ENCODE data around the gene NFKBIE. TPM values are rescaled to one million over a fixed set of nuclear protein-coding genes. Genes with fewer than 3 reads are reported as not detected.

NFKBIE gene
- total RNA-seq, 1 experiment from 2014 or later, result 7.6 TPM

DNA sequence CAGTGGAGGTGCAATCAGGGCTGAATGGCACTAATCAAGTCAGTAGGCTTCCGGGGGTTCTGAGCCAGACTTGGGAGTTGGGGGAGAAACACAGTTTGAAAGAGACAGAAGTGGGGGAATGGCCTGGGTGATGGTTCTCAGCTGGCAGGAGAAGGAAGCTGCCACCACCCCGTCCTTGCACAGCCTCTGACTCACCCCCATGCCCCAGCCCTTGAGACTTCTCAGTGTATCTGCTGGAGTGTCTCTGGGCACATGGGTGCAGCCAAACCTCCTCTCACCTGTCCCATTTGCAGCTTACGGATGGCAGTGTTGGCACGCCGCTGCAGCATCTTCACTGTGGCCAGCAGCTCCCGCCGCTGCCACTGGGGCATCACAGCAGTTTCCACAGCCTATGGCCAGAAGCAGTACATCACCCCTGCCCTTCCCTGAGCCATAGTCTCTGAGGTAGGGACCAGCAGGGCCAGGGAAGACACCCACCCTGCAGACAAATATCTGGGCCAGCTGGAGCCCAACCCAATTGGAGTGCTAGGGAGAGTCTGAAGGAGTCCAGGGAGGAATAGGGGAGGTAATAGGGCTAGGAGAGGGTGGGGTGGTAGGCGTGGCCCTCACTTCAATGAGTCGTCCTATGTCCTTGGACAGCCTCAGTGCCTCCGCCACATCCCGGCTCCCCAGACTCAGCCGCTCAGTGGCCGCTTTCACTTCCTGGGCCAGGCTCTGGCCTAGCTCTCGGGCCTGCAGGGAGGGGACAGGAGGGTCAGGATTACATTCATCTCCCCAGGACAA is 36.6 kb upstream of the NFKBIE start:
- H3K36me3 ChIP-seq (ENCODE audit: control insufficient read depth in 1 of 2, insufficient read depth in 2 of 2, low read length in 2 of 2), result peaks cover 21 to 53% of the 10 kb centered on the region in 2 experiments

More for the DNA sequence above, 36.6 kb upstream of the NFKBIE start:
- H3K4me1 ChIP-seq (ENCODE audit: control insufficient read depth in 1 of 2, insufficient read depth in 2 of 2, low read length in 2 of 2), result no peaks in the 10 kb centered on the region
- H3K9me2 ChIP-seq (ENCODE audit: insufficient read depth), result no peaks in the 10 kb centered on the region
- H2AFZ ChIP-seq (ENCODE audit: low read depth, low read length, poor library complexity, severe bottlenecking), result no peak overlapping the region
- H4K20me1 ChIP-seq (ENCODE audit: insufficient read depth), result no peaks in the 10 kb centered on the region
- H3K27me3 ChIP-seq (ENCODE audit: insufficient read depth, low read length), result no peaks in the 10 kb centered on the region
- no peak for ATAC-seq
- no peak overlapping the region for H3K4me3 ChIP-seq (replicated peaks in 1 of 2; ENCODE audit: low read depth in 1 of 2, low read length in 2 of 2)
- H3K79me2 ChIP-seq (ENCODE audit: insufficient read depth, low read length), result no peaks in the 10 kb centered on the region
- intact Hi-C loops (cut with micrococcal nuclease), result no loop called here
- TF ChIP-seq, protein P1, sequence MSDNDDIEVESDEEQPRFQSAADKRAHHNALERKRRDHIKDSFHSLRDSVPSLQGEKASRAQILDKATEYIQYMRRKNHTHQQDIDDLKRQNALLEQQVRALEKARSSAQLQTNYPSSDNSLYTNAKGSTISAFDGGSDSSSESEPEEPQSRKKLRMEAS (IDR thresholded peaks at IDR 0.05), result no peak
- TF ChIP-seq ZFX (IDR thresholded peaks at IDR 0.05) (no peak), POLR2A (IDR thresholded peaks at IDR 0.05; ENCODE audit: borderline replicate concordance, extremely low read depth, insufficient read depth, insufficient read length) (no peak), FOSL1 (IDR thresholded peaks at IDR 0.05; ENCODE audit: low read depth) (no peak), ZNF274 (IDR thresholded peaks at IDR 0.05; ENCODE audit: low read depth, low read length) (no peak), JUND (IDR thresholded peaks at IDR 0.05) (no peak), EZH2phosphoT487 (IDR thresholded peaks at IDR 0.05; ENCODE audit: borderline replicate concordance) (no peak), ELF1 (IDR thresholded peaks at IDR 0.05; ENCODE audit: borderline replicate concordance, low read depth) (no peak)
- TF ChIP-seq, protein P2, sequence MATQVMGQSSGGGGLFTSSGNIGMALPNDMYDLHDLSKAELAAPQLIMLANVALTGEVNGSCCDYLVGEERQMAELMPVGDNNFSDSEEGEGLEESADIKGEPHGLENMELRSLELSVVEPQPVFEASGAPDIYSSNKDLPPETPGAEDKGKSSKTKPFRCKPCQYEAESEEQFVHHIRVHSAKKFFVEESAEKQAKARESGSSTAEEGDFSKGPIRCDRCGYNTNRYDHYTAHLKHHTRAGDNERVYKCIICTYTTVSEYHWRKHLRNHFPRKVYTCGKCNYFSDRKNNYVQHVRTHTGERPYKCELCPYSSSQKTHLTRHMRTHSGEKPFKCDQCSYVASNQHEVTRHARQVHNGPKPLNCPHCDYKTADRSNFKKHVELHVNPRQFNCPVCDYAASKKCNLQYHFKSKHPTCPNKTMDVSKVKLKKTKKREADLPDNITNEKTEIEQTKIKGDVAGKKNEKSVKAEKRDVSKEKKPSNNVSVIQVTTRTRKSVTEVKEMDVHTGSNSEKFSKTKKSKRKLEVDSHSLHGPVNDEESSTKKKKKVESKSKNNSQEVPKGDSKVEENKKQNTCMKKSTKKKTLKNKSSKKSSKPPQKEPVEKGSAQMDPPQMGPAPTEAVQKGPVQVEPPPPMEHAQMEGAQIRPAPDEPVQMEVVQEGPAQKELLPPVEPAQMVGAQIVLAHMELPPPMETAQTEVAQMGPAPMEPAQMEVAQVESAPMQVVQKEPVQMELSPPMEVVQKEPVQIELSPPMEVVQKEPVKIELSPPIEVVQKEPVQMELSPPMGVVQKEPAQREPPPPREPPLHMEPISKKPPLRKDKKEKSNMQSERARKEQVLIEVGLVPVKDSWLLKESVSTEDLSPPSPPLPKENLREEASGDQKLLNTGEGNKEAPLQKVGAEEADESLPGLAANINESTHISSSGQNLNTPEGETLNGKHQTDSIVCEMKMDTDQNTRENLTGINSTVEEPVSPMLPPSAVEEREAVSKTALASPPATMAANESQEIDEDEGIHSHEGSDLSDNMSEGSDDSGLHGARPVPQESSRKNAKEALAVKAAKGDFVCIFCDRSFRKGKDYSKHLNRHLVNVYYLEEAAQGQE (IDR thresholded peaks at IDR 0.05; ENCODE audit: low read depth), result no peak
- TF ChIP-seq, protein P3, sequence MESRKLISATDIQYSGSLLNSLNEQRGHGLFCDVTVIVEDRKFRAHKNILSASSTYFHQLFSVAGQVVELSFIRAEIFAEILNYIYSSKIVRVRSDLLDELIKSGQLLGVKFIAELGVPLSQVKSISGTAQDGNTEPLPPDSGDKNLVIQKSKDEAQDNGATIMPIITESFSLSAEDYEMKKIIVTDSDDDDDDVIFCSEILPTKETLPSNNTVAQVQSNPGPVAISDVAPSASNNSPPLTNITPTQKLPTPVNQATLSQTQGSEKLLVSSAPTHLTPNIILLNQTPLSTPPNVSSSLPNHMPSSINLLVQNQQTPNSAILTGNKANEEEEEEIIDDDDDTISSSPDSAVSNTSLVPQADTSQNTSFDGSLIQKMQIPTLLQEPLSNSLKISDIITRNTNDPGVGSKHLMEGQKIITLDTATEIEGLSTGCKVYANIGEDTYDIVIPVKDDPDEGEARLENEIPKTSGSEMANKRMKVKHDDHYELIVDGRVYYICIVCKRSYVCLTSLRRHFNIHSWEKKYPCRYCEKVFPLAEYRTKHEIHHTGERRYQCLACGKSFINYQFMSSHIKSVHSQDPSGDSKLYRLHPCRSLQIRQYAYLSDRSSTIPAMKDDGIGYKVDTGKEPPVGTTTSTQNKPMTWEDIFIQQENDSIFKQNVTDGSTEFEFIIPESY (IDR thresholded peaks at IDR 0.05; ENCODE audit: extremely low read depth, insufficient replicate concordance, low read length), result no peak
- TF ChIP-seq, protein P4, sequence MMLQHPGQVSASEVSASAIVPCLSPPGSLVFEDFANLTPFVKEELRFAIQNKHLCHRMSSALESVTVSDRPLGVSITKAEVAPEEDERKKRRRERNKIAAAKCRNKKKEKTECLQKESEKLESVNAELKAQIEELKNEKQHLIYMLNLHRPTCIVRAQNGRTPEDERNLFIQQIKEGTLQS (IDR thresholded peaks at IDR 0.05), result no peak
- H3K9me3 ChIP-seq (ENCODE audit: control insufficient read depth in 1 of 2, insufficient read depth in 1 of 2, low read depth in 1 of 2, low read length in 2 of 2), result no peaks in the 10 kb centered on the region
- DNase-seq (ENCODE audit: low read depth, low spot score), result no peak
- no peak overlapping the region for H3K27ac ChIP-seq (ENCODE audit: low read depth, low read length)
- H3K4me2 ChIP-seq (ENCODE audit: low read length), result no peak overlapping the region
- no peak overlapping the region for H3K9ac ChIP-seq (ENCODE audit: low read length)
- ChIA-PET POLR2A (interaction anchor here (1.3 kb wide), 1 partner anchor 55 kb away, joined by 3 read pairs; the partner anchor contains the start of gene HSP90AB1), RAD21 (ENCODE audit: low non-redundant PET in 1 of 2, low total read pairs in 2 of 2, uncharacterized antibody in 2 of 2, unreplicated experiment in 2 of 2) (no interaction called here), CTCF (interaction anchor here (1.2 kb wide), 1 partner anchor 78 kb away, joined by 3 read pairs; no protein-coding TSS in a partner anchor)
- no TSS peak for BruUV-seq (replicated peaks)

Data from HCT116 (cell line).